GM23338 (cell line): Measurements from ENCODE around the gene EVL. TPM values are rescaled to one million over a fixed set of nuclear protein-coding genes. Genes with fewer than 3 reads are reported as not detected.
A peak's percentile ranks its signal among the peaks of the same experiment; 100 is the strongest.

Experiments
- ATAC-seq: fragments of 200-7000 bp; cut with Tn5 transposase; 3 replicates; pipeline ENCODE4 v1.9.1; 2020
- DNase-seq: peaks from one replicate; pipeline ENCODE4 v3.0.0-alpha.2; 2015; ENCODE audit warnings: low spot score
- H2AFZ ChIP-seq: fragments of 200-600 bp; sonication (generic); 2 replicates; pipeline ENCODE4 v1.8.0; 2016; ENCODE audit warnings: antibody characterized with exemption, mild to moderate bottlenecking, moderate library complexity
- H3F3A ChIP-seq: fragments of 200-600 bp; sonication (generic); replicated peaks from 2 replicates; pipeline ENCODE4 v1.8.0; 2017; ENCODE audit warnings: antibody characterized with exemption, mixed run types, low read depth
- H3K27ac ChIP-seq: fragments of 200-600 bp; sonication (generic); 2 replicates; pipeline ENCODE4 v1.6.1; 2016; ENCODE audit warnings: low read depth
- H3K27me3 ChIP-seq: fragments of 200-600 bp; sonication (generic); 2 replicates; pipeline ENCODE4 v1.8.0; 2016; ENCODE audit warnings: mild to moderate bottlenecking, mixed run types, moderate library complexity; ENCODE audit not compliant: insufficient read depth
- H3K36me3 ChIP-seq: fragments of 200-600 bp; sonication (generic); 2 replicates; pipeline ENCODE4 v1.8.0; 2016; ENCODE audit warnings: mild to moderate bottlenecking; ENCODE audit not compliant: insufficient read depth
- H3K4me1 ChIP-seq: fragments of 200-600 bp; sonication (generic); 2 replicates; pipeline ENCODE4 v1.8.0; 2016; ENCODE audit warnings: mild to moderate bottlenecking, moderate library complexity; ENCODE audit not compliant: insufficient read depth
- H3K4me2 ChIP-seq: fragments of 200-600 bp; sonication (generic); 2 replicates; pipeline ENCODE4 v1.7.1; 2017; ENCODE audit warnings: mixed run types
- H3K4me3 ChIP-seq: fragments of 200-600 bp; sonication (generic); 2 replicates; pipeline ENCODE4 v1.6.1; 2016; ENCODE audit warnings: mixed run types
- H3K79me2 ChIP-seq: fragments of 200-600 bp; sonication (generic); replicated peaks from 2 replicates; pipeline ENCODE4 v1.8.0; 2017; ENCODE audit warnings: mild to moderate bottlenecking; ENCODE audit not compliant: insufficient read depth
- H3K9me2 ChIP-seq: fragments of 200-600 bp; sonication (generic); 2 replicates; pipeline ENCODE4 v1.8.0; 2017; ENCODE audit not compliant: insufficient read depth
- H4K20me1 ChIP-seq: fragments of 200-600 bp; sonication (generic); replicated peaks from 2 replicates; pipeline ENCODE4 v1.8.0; 2017; ENCODE audit warnings: mild to moderate bottlenecking; ENCODE audit not compliant: insufficient read depth
- H3K27ac Mint-ChIP-seq: 2 replicates; pipeline ENCODE4 v1.8.0; 2020; ENCODE audit warnings: inconsistent platforms, mild to moderate bottlenecking, moderate library complexity, mixed read lengths
- H3K27me3 Mint-ChIP-seq: 3 replicates; pipeline ENCODE4 v1.8.0; 2022; ENCODE audit warnings: low read depth, mild to moderate bottlenecking, moderate library complexity, mixed read lengths, inconsistent platforms; ENCODE audit not compliant: insufficient read depth, poor library complexity
- H3K36me3 Mint-ChIP-seq: 3 replicates; pipeline ENCODE4 v1.8.0; 2021; ENCODE audit warnings: low read depth, mild to moderate bottlenecking, inconsistent platforms, moderate library complexity, mixed read lengths
- H3K4me1 Mint-ChIP-seq: 3 replicates; pipeline ENCODE4 v1.8.0; 2020; ENCODE audit warnings: mild to moderate bottlenecking, inconsistent platforms, mixed read lengths
- H3K4me3 Mint-ChIP-seq: 3 replicates; pipeline ENCODE4 v1.8.0; 2021; ENCODE audit warnings: moderate library complexity, mild to moderate bottlenecking, inconsistent platforms, mixed read lengths
- H3K9me3 Mint-ChIP-seq: 3 replicates; pipeline ENCODE4 v1.8.0; 2020; ENCODE audit warnings: moderate library complexity, mild to moderate bottlenecking, inconsistent platforms, mixed read lengths
- CREB1 ChIP-seq: fragments of 250-450 bp; sonication (Bioruptor Pico); IDR thresholded peaks from 2 replicates; pipeline ENCODE4 v1.5.0; 2020; ENCODE audit warnings: low read depth, mild to moderate bottlenecking, moderate library complexity
- JUNB ChIP-seq: IDR thresholded peaks from one replicate; pipeline ENCODE4 v1.6.1; 2016; ENCODE audit warnings: antibody characterized with exemption; ENCODE audit not compliant: unreplicated experiment
- NANOG ChIP-seq: IDR thresholded peaks from 2 replicates; pipeline ENCODE4 v1.6.1; 2016; ENCODE audit warnings: antibody characterized with exemption, borderline replicate concordance
- STAT1 ChIP-seq: IDR thresholded peaks from one replicate; pipeline ENCODE4 v1.6.1; 2016; ENCODE audit warnings: antibody characterized with exemption; ENCODE audit not compliant: unreplicated experiment
- ZNF331 ChIP-seq: fragments of 250-450 bp; sonication (Bioruptor Pico); IDR thresholded peaks from 2 replicates; pipeline ENCODE4 v1.5.0; 2020; ENCODE audit warnings: low read depth, mild to moderate bottlenecking, moderate library complexity
- polyA plus RNA-seq: library from polyadenylated mRNA; unstranded; fragments of >200 nt; fragmentation: Nextera tagmentation; extraction: Ambion mirVana; gene quantifications from 2 replicates; pipeline ENCODE4 v1.2.1, GENCODE V29; 2016
- total RNA-seq: library from RNA; depleted of rRNA; stranded (reverse); fragments of >200 nt; shearing (Covaris generic); gene quantifications from 2 replicates; pipeline ENCODE4 v1.2.3, GENCODE V29; 2014
- TF ChIP-seq, protein P1 (sequence below): fragments of 250-450 bp; sonication (Bioruptor Pico); IDR thresholded peaks from 2 replicates; pipeline ENCODE4 v1.5.0; 2020; ENCODE audit warnings: mild to moderate bottlenecking, moderate library complexity
- TF ChIP-seq, protein P2 (sequence below): IDR thresholded peaks from 2 replicates; pipeline ENCODE4 v1.6.1; 2016; ENCODE audit warnings: antibody characterized with exemption

Gene EVL
- total and polyA plus RNA-seq, 2 experiments from 2014 or later = 28.2 to 50.5 TPM

DNA sequence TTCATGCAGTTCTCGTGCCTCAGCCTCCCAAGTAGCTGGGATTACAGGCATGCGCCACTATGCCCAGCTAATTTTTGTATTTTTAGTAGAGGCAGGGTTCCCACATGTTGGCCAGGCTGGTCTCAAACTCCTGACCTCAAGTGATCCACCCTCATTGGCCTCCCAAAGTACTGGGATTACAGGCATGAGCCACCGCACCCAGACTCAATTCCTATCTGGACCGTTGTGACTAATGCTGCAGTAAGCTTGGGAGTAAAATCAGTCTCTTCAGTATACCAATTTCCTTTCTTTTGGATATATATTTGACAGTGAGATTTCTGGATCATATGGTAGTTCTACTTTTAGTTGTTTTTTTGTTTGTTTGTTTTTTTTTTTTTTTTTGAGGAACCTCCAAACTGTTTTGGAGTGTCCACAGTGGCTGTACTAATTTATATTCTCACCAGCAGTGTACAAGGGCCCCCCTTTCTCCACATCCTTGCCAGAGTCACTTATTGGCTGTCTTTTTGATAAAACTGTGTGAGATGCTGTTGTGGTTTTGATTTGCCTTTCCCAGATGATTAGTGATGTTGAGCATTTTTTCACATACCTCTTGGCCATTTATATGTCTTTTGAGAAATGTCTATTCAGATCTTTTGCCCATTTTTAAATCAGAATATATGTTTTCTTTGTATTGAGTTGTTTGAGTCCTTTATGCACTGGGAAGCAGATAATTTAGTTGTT lies 37.3 kb upstream of the EVL start (continued):
- TF ChIP-seq, protein P1, sequence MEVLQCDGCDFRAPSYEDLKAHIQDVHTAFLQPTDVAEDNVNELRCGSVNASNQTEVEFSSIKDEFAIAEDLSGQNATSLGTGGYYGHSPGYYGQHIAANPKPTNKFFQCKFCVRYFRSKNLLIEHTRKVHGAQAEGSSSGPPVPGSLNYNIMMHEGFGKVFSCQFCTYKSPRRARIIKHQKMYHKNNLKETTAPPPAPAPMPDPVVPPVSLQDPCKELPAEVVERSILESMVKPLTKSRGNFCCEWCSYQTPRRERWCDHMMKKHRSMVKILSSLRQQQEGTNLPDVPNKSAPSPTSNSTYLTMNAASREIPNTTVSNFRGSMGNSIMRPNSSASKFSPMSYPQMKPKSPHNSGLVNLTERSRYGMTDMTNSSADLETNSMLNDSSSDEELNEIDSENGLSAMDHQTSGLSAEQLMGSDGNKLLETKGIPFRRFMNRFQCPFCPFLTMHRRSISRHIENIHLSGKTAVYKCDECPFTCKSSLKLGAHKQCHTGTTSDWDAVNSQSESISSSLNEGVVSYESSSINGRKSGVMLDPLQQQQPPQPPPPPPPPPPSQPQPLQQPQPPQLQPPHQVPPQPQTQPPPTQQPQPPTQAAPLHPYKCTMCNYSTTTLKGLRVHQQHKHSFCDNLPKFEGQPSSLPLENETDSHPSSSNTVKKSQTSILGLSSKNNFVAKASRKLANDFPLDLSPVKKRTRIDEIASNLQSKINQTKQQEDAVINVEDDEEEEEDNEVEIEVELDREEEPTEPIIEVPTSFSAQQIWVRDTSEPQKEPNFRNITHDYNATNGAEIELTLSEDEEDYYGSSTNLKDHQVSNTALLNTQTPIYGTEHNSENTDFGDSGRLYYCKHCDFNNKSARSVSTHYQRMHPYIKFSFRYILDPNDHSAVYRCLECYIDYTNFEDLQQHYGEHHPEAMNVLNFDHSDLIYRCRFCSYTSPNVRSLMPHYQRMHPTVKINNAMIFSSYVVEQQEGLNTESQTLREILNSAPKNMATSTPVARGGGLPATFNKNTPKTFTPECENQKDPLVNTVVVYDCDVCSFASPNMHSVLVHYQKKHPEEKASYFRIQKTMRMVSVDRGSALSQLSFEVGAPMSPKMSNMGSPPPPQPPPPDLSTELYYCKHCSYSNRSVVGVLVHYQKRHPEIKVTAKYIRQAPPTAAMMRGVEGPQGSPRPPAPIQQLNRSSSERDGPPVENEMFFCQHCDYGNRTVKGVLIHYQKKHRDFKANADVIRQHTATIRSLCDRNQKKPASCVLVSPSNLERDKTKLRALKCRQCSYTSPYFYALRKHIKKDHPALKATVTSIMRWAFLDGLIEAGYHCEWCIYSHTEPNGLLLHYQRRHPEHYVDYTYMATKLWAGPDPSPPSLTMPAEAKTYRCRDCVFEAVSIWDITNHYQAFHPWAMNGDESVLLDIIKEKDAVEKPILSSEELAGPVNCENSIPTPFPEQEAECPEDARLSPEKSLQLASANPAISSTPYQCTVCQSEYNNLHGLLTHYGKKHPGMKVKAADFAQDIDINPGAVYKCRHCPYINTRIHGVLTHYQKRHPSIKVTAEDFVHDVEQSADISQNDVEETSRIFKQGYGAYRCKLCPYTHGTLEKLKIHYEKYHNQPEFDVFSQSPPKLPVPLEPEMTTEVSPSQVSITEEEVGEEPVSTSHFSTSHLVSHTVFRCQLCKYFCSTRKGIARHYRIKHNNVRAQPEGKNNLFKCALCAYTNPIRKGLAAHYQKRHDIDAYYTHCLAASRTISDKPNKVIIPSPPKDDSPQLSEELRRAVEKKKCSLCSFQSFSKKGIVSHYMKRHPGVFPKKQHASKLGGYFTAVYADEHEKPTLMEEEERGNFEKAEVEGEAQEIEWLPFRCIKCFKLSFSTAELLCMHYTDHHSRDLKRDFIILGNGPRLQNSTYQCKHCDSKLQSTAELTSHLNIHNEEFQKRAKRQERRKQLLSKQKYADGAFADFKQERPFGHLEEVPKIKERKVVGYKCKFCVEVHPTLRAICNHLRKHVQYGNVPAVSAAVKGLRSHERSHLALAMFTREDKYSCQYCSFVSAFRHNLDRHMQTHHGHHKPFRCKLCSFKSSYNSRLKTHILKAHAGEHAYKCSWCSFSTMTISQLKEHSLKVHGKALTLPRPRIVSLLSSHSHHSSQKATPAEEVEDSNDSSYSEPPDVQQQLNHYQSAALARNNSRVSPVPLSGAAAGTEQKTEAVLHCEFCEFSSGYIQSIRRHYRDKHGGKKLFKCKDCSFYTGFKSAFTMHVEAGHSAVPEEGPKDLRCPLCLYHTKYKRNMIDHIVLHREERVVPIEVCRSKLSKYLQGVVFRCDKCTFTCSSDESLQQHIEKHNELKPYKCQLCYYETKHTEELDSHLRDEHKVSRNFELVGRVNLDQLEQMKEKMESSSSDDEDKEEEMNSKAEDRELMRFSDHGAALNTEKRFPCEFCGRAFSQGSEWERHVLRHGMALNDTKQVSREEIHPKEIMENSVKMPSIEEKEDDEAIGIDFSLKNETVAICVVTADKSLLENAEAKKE (CRISPR knock-in tag) = no peak
- TF ChIP-seq STAT1 = no peak

DNA sequence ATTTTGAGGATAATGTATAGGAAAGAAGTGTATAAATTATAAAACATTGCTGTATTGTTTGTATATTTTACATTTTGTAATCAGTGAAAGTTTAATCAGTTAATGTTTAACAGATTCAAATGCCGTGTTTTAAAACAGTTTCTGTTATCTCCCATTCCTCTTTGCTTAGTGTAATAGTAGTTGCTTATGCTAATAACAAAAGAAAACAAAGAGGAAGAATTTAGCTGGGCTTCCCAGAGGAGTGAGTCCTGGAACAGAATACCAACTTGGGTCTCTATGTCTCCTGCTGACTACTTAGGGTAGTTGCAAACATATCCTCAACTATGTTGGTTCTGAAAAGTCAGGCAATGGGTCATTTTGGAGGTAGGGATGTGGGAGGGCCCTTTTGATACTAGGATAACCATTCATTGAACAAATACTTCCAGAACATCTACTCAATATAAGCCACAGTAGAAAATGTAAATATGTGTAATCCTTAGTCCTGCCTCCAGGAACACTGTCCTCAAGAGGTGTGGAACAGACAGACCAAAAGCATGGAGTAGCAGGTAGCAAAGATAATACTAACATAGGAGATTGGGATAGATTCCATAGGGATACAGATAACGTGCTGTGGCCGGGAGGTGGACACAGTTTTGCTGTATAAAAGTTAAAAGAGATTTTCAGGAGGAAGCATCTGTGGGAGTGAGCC lies 36.1 kb upstream of the EVL start:
- H3K4me1 ChIP-seq = no peaks in the 10 kb centered on the region
- H3F3A ChIP-seq = no peaks in the 10 kb centered on the region
- no peaks in the 10 kb centered on the region for H3K9me2 ChIP-seq
- Mint-ChIP-seq H3K27me3 (peaks cover 2% of the 10 kb centered on the region), H3K36me3 (no peaks in the 10 kb centered on the region), H3K4me3 (no peak overlapping the region), H3K27ac (no peak overlapping the region), H3K9me3 (no peaks in the 10 kb centered on the region), H3K4me1 (peaks cover 12% of the 10 kb centered on the region)
- no peak overlapping the region for H3K4me3 ChIP-seq
- no peaks in the 10 kb centered on the region for H3K79me2 ChIP-seq
- peak; percentile 38 for DNase-seq
- ATAC-seq = peak; percentile 31
- H3K27ac ChIP-seq = no peak overlapping the region
- H4K20me1 ChIP-seq = peaks cover 27% of the 10 kb centered on the region
- peaks cover 10% of the 10 kb centered on the region for H3K27me3 ChIP-seq
- no peaks in the 10 kb centered on the region for H3K36me3 ChIP-seq
- no peak overlapping the region for H3K4me2 ChIP-seq
- no peak overlapping the region for H2AFZ ChIP-seq
- TF ChIP-seq, protein P1 (CRISPR knock-in tag) = no peak
- TF ChIP-seq, protein P2, sequence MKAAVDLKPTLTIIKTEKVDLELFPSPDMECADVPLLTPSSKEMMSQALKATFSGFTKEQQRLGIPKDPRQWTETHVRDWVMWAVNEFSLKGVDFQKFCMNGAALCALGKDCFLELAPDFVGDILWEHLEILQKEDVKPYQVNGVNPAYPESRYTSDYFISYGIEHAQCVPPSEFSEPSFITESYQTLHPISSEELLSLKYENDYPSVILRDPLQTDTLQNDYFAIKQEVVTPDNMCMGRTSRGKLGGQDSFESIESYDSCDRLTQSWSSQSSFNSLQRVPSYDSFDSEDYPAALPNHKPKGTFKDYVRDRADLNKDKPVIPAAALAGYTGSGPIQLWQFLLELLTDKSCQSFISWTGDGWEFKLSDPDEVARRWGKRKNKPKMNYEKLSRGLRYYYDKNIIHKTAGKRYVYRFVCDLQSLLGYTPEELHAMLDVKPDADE = no peak
- TF ChIP-seq NANOG (no peak), JUNB (no peak), STAT1 (no peak), ZNF331 (CRISPR knock-in tag) (no peak), CREB1 (no peak)
